ENCODE results near the gene FOXK1.

The FOXK1 gene

DNA sequence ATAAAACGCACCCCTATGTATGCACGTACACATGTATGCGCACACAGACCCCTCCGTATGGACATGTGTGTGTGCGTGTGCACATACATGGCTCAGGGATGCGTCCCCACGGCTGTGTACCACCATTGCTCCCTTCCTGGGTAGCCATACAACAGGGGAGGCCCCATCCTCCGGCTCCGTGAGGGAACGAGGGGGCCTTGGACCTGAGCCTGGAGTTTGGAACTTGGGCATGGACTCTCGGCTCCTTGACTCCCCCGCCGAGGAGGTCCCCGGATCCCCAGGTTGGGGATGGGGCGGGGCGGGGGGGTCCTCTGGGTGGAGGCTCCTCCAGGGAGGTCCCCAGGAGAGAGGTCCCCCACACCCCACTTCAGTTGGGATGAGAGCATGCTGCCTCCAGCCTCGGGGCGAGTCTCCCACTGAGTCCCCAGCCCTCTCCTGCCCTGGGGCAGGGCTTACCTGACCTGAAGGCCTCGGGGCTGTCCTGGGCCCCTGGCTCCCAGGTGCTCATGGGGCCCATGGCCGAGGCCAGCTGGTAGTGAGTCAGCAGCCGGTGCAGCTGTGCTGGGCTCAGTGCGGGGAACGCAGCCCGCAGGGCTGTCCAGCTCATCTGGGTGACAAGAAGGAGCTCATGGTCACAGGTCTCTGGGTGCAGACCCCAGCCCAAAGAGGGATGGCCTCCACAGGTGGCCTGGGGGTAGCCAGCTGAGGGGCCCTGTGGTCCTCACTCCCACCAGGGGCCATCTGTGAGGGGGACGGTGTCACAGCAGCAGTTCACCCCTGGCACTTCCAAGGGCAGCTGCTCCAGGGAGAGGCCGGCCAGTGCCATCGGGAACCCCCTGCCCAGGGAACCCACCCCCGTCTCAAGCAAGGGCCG lies 123.3 kb downstream of the FOXK1 start:
- Histone ChIP-seq H3K4me1 (ENCODE audit: control insufficient read depth in 1 of 2, insufficient read depth in 2 of 2, low read length in 2 of 2) (no peaks in the 10 kb centered on the region), H3K27ac (ENCODE audit: low read depth, low read length) (no peak overlapping the region), H3K9me3 (ENCODE audit: control insufficient read depth in 1 of 2, low read length in 2 of 2) (no peaks in the 10 kb centered on the region), H3K27me3 (ENCODE audit: control insufficient read depth in 1 of 2, insufficient read depth in 2 of 2, low read length in 2 of 2) (no peaks in the 10 kb centered on the region), H3K36me3 (ENCODE audit: control insufficient read depth in 1 of 2, insufficient read depth in 2 of 2, low read length in 2 of 2) (no peaks in the 10 kb centered on the region), H3K9ac (ENCODE audit: low read depth in 1 of 2, low read length in 2 of 2) (no peak overlapping the region), H3K4me3 (ENCODE audit: low read depth in 1 of 2, low read length in 2 of 2) (no peak overlapping the region)

DNA sequence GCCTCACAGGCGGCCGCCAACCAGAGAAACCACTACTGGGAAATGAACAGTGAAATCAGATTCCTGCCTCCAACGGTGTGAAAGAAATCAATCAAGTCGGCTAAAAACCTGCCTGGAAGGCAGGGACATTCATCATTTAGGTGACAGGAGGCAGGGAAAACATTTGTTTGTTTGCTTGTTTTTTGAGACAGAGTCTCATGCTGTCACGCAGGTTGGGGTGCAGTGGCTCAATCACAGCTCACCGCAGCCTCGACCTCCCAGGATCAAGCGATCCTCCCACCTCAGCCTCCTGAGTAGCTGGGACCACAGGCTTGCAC lies 123.8 kb downstream of the FOXK1 start:
- no peaks in the 10 kb centered on the region for H3K36me3 ChIP-seq (ENCODE audit: control insufficient read depth in 1 of 2, insufficient read depth in 2 of 2, low read length in 2 of 2)
- H3K9ac ChIP-seq (ENCODE audit: low read depth in 1 of 2, low read length in 2 of 2) = no peak overlapping the region
- no peak overlapping the region for H3K4me3 ChIP-seq (ENCODE audit: low read depth in 1 of 2, low read length in 2 of 2)
- H3K27me3 ChIP-seq (ENCODE audit: control insufficient read depth in 1 of 2, insufficient read depth in 2 of 2, low read length in 2 of 2) = no peaks in the 10 kb centered on the region
- H3K4me1 ChIP-seq (ENCODE audit: control insufficient read depth in 1 of 2, insufficient read depth in 2 of 2, low read length in 2 of 2) = no peaks in the 10 kb centered on the region
- H3K9me3 ChIP-seq (ENCODE audit: control insufficient read depth in 1 of 2, low read length in 2 of 2) = no peaks in the 10 kb centered on the region
- no peak overlapping the region for H3K27ac ChIP-seq (ENCODE audit: low read depth, low read length)

DNA sequence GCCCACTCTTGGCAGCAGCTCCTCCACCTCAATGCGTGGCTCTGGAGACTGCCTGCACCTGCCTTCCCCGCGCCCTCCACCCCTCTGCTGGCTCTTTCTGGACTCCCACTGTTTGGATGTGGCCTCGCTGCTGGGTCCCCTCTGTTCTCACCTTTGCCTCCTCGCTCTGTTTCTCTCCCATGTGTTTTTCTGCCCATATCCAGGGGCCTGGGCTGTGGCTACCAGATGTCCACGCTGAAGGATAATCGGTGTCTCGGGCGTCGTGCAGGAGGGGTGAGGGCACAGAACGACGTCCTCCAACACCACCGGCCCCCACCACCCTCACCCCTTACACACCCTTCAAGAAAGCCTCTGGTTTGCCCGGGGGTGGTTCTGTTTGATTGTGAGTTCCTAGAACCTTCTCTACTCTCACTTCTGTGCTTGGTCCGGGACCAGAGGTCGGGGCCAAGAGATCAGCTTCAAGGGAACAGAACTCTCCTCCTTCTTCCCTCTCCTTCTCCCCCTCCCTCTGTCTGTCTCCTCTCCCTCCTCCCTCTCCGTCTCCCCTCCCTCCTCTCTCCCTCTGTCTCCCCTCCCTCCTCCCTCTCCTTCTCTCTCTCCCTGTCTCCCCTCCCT lies 125.0 kb downstream of the FOXK1 start:
- Histone ChIP-seq H3K36me3 (ENCODE audit: control insufficient read depth in 1 of 2, insufficient read depth in 2 of 2, low read length in 2 of 2) (no peaks in the 10 kb centered on the region), H3K27me3 (ENCODE audit: control insufficient read depth in 1 of 2, insufficient read depth in 2 of 2, low read length in 2 of 2) (no peaks in the 10 kb centered on the region), H3K9me3 (ENCODE audit: control insufficient read depth in 1 of 2, low read length in 2 of 2) (no peaks in the 10 kb centered on the region), H3K4me3 (ENCODE audit: low read depth in 1 of 2, low read length in 2 of 2) (no peak overlapping the region), H3K27ac (ENCODE audit: low read depth, low read length) (no peak overlapping the region), H3K4me1 (ENCODE audit: control insufficient read depth in 1 of 2, insufficient read depth in 2 of 2, low read length in 2 of 2) (no peaks in the 10 kb centered on the region), H3K9ac (ENCODE audit: low read depth in 1 of 2, low read length in 2 of 2) (no peak overlapping the region)

DNA sequence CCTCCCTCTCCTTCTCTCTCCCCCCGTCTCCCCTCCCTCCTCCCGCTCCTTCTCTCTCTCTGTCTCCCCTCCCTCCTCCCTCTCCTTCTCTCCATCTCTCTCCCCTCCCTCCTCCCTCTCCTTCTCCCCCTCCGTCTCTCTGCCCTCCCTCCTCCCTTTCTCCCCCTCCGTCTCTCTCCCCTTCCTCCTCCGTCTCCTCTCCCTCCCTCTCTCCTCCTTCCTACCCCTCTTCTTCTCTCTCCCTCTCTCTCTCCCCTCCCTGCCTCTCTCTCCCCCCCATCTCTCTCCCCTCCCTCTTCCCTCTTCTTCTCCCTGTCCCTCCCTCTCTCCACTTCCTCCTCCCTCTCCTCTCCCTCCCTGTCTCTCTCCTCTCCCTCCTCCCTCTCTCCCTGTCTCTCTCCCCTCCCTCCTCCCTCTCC lies 125.5 kb downstream of the FOXK1 start:
- H3K27ac ChIP-seq (ENCODE audit: low read depth, low read length) = no peak overlapping the region
- no peaks in the 10 kb centered on the region for H3K36me3 ChIP-seq (ENCODE audit: control insufficient read depth in 1 of 2, insufficient read depth in 2 of 2, low read length in 2 of 2)
- H3K4me3 ChIP-seq (ENCODE audit: low read depth in 1 of 2, low read length in 2 of 2) = no peak overlapping the region
- no peaks in the 10 kb centered on the region for H3K27me3 ChIP-seq (ENCODE audit: control insufficient read depth in 1 of 2, insufficient read depth in 2 of 2, low read length in 2 of 2)
- no peaks in the 10 kb centered on the region for H3K4me1 ChIP-seq (ENCODE audit: control insufficient read depth in 1 of 2, insufficient read depth in 2 of 2, low read length in 2 of 2)
- H3K9ac ChIP-seq (ENCODE audit: low read depth in 1 of 2, low read length in 2 of 2) = no peak overlapping the region
- no peaks in the 10 kb centered on the region for H3K9me3 ChIP-seq (ENCODE audit: control insufficient read depth in 1 of 2, low read length in 2 of 2)

DNA sequence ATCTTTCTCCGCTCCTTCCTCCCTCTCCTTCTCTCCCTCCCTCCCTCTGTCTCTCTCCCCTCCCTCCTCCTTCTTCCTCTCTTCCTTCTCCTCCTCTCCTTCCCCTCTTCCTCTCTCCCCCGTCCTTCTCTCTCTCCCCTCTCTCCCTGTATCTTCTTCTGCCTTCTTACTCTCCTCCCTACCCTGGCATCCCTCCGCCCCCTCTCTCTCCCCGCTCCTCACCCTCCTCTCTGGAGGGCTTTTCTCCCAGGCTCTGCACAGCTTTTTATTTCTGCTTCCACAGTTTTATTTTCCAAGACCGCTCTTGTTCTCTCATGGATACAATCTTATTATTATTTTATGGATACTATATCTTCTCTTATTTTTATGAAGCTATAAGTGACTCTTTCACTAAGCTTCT lies 125.9 kb downstream of the FOXK1 start:
- H3K4me1 ChIP-seq (ENCODE audit: control insufficient read depth in 1 of 2, insufficient read depth in 2 of 2, low read length in 2 of 2) = no peaks in the 10 kb centered on the region
- no peak overlapping the region for H3K27ac ChIP-seq (ENCODE audit: low read depth, low read length)
- no peaks in the 10 kb centered on the region for H3K9me3 ChIP-seq (ENCODE audit: control insufficient read depth in 1 of 2, low read length in 2 of 2)
- no peaks in the 10 kb centered on the region for H3K36me3 ChIP-seq (ENCODE audit: control insufficient read depth in 1 of 2, insufficient read depth in 2 of 2, low read length in 2 of 2)
- no peak overlapping the region for H3K4me3 ChIP-seq (ENCODE audit: low read depth in 1 of 2, low read length in 2 of 2)
- H3K9ac ChIP-seq (ENCODE audit: low read depth in 1 of 2, low read length in 2 of 2) = no peak overlapping the region
- no peaks in the 10 kb centered on the region for H3K27me3 ChIP-seq (ENCODE audit: control insufficient read depth in 1 of 2, insufficient read depth in 2 of 2, low read length in 2 of 2)

DNA sequence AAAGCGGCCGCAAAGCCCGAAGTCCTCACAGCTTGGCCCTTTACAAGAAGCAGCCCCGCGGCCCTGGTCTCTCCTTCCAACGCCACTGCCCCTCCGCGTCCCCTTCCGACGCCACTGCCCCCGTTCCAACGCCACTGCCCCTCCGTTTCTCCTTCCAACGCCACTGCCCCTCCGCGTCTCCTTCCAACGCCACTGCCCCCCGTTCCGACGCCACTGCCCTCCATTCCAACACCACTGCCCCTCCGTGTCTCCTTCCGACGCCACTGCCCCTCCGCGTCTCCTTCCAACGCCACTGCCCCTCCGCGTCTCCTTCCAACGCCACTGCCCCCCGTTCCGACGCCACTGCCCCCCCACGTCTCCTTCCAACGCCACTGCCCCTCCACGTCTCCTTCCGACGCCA lies 126.5 kb downstream of the FOXK1 start:
- Histone ChIP-seq H3K27me3 (ENCODE audit: control insufficient read depth in 1 of 2, insufficient read depth in 2 of 2, low read length in 2 of 2) (no peaks in the 10 kb centered on the region), H3K9me3 (ENCODE audit: control insufficient read depth in 1 of 2, low read length in 2 of 2) (no peaks in the 10 kb centered on the region), H3K27ac (ENCODE audit: low read depth, low read length) (no peak overlapping the region), H3K9ac (ENCODE audit: low read depth in 1 of 2, low read length in 2 of 2) (no peak overlapping the region), H3K4me3 (ENCODE audit: low read depth in 1 of 2, low read length in 2 of 2) (no peak overlapping the region), H3K4me1 (ENCODE audit: control insufficient read depth in 1 of 2, insufficient read depth in 2 of 2, low read length in 2 of 2) (no peaks in the 10 kb centered on the region), H3K36me3 (ENCODE audit: control insufficient read depth in 1 of 2, insufficient read depth in 2 of 2, low read length in 2 of 2) (no peaks in the 10 kb centered on the region)

DNA sequence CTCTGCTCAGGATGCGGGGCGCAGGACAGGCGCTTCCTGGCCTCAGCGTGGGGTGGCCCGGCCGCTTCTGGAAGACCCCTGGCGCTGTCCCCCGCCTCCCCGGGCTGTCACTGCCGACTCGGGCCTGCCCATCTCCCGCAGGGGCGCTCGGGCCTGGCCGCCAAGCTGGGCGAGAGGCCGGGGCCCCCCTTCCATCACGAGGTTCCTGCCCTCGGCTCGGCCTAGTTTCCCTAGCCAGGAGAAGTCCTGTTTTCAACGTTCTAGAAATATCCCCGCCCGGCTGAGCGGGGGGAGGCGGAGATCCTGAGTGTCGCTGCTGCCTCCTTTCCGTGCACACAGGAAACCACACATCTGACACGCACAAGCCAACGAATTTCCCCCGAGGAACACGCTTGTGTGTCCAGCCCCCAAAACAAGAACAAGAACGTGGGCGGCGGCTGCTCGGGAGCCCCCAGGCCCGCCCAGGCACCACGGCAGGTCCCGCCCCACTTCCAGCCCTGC lies 127.0 kb downstream of the FOXK1 start:
- no peak overlapping the region for H3K4me3 ChIP-seq (ENCODE audit: low read depth in 1 of 2, low read length in 2 of 2)
- no peak overlapping the region for H3K9ac ChIP-seq (ENCODE audit: low read depth in 1 of 2, low read length in 2 of 2)
- no peaks in the 10 kb centered on the region for H3K9me3 ChIP-seq (ENCODE audit: control insufficient read depth in 1 of 2, low read length in 2 of 2)
- H3K27me3 ChIP-seq (ENCODE audit: control insufficient read depth in 1 of 2, insufficient read depth in 2 of 2, low read length in 2 of 2) = no peaks in the 10 kb centered on the region
- H3K36me3 ChIP-seq (ENCODE audit: control insufficient read depth in 1 of 2, insufficient read depth in 2 of 2, low read length in 2 of 2) = no peaks in the 10 kb centered on the region
- no peaks in the 10 kb centered on the region for H3K4me1 ChIP-seq (ENCODE audit: control insufficient read depth in 1 of 2, insufficient read depth in 2 of 2, low read length in 2 of 2)
- H3K27ac ChIP-seq (ENCODE audit: low read depth, low read length) = no peak overlapping the region

DNA sequence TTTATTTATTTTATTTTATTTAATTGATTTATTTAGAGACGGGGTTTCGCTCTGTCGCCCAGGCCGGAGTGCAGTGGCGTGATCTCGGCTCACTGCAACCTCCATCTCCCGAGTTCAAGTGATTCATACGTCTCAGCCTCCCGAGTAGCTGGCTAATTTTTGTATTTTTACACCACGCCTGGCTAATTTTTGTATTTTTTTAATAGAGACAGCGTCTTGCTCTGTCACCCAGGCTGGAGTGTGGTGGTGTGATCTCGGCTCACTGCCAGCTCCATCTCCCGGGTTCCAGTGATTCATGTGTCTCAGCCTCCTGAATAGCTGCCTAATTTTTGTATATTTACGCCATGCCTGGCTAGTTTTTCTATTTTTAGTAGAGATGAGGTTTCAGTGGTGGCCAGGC lies 127.6 kb downstream of the FOXK1 start:
- Histone ChIP-seq H3K9ac (ENCODE audit: low read depth in 1 of 2, low read length in 2 of 2) (no peak overlapping the region), H3K36me3 (ENCODE audit: control insufficient read depth in 1 of 2, insufficient read depth in 2 of 2, low read length in 2 of 2) (no peaks in the 10 kb centered on the region), H3K9me3 (ENCODE audit: control insufficient read depth in 1 of 2, low read length in 2 of 2) (no peaks in the 10 kb centered on the region), H3K27me3 (ENCODE audit: control insufficient read depth in 1 of 2, insufficient read depth in 2 of 2, low read length in 2 of 2) (no peaks in the 10 kb centered on the region), H3K4me1 (ENCODE audit: control insufficient read depth in 1 of 2, insufficient read depth in 2 of 2, low read length in 2 of 2) (no peaks in the 10 kb centered on the region), H3K4me3 (ENCODE audit: low read depth in 1 of 2, low read length in 2 of 2) (no peak overlapping the region), H3K27ac (ENCODE audit: low read depth, low read length) (no peak overlapping the region)

DNA sequence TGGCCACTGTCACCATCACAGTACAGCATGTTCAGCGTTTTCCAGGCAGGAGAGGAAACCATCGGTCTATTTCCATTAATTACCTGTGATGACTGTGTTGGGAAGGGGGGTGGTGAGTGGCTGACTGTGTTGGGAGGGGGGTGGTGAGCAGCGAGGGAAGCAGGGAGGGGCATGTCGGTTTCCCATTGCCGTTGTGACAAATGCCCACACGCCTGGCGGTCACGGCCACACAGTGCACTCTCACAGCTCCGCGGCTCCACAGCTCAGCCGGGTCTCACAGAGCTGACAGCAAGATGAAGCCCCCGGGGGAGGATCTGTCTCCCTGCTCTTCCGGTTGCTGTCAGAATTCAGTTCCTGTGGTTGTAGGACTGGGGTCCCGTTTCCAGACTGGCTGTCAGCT lies 132.3 kb downstream of the FOXK1 start:
- no peaks in the 10 kb centered on the region for H3K36me3 ChIP-seq (ENCODE audit: control insufficient read depth in 1 of 2, insufficient read depth in 2 of 2, low read length in 2 of 2)
- H3K4me3 ChIP-seq (ENCODE audit: low read depth in 1 of 2, low read length in 2 of 2) = no peak overlapping the region
- H3K27ac ChIP-seq (ENCODE audit: low read depth, low read length) = no peak overlapping the region
- H3K4me1 ChIP-seq (ENCODE audit: control insufficient read depth in 1 of 2, insufficient read depth in 2 of 2, low read length in 2 of 2) = no peaks in the 10 kb centered on the region
- H3K27me3 ChIP-seq (ENCODE audit: control insufficient read depth in 1 of 2, insufficient read depth in 2 of 2, low read length in 2 of 2) = no peaks in the 10 kb centered on the region
- no peak overlapping the region for H3K9ac ChIP-seq (ENCODE audit: low read depth in 1 of 2, low read length in 2 of 2)
- H3K9me3 ChIP-seq (ENCODE audit: control insufficient read depth in 1 of 2, low read length in 2 of 2) = no peaks in the 10 kb centered on the region

DNA sequence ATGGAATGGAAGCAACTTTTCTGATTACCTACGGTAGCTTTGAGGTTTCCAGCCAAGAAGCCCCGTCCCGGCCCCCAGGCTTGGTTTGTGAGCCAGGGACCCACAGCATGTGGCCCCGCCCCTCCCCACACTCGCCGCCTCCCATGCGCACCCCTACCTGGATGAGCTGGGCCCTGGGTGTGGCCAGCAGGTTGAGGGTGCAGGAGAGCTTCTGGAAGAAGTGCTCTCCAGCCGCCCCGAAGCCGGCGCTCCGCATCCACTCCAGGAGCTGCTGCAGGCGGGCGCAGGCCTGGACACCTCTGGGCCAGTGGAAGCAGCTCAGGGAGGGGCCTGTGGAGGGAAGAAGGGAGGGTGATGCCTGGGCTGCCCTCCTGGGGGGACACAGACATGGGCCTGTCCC lies 133.0 kb downstream of the FOXK1 start:
- H3K27ac ChIP-seq (ENCODE audit: low read depth, low read length) = no peak overlapping the region
- no peaks in the 10 kb centered on the region for H3K4me1 ChIP-seq (ENCODE audit: control insufficient read depth in 1 of 2, insufficient read depth in 2 of 2, low read length in 2 of 2)
- no peak overlapping the region for H3K9ac ChIP-seq (ENCODE audit: low read depth in 1 of 2, low read length in 2 of 2)
- H3K9me3 ChIP-seq (ENCODE audit: control insufficient read depth in 1 of 2, low read length in 2 of 2) = no peaks in the 10 kb centered on the region
- H3K36me3 ChIP-seq (ENCODE audit: control insufficient read depth in 1 of 2, insufficient read depth in 2 of 2, low read length in 2 of 2) = no peaks in the 10 kb centered on the region
- no peak overlapping the region for H3K4me3 ChIP-seq (ENCODE audit: low read depth in 1 of 2, low read length in 2 of 2)
- H3K27me3 ChIP-seq (ENCODE audit: control insufficient read depth in 1 of 2, insufficient read depth in 2 of 2, low read length in 2 of 2) = no peaks in the 10 kb centered on the region

All from duodenal mucosa (tissue), 2 donors.